Chondrocyte (in vitro differentiated cells): ENCODE data around the gene PRDX5. TPM values are rescaled to one million over a fixed set of nuclear protein-coding genes. Genes with fewer than 3 reads are reported as not detected.

Experiments
- DNase-seq: peaks from one replicate; pipeline ENCODE4 v3.0.0; 2021; ENCODE audit warnings: mixed read lengths, low spot score
- H3K27ac Mint-ChIP-seq: one replicate; pipeline ENCODE4 v1.8.0; 2021; ENCODE audit warnings: mild to moderate bottlenecking, moderate library complexity, mixed read lengths; ENCODE audit not compliant: unreplicated experiment
- H3K27me3 Mint-ChIP-seq: 2 replicates; pipeline ENCODE4 v1.8.0; 2021; ENCODE audit warnings: low read depth, mixed read lengths
- H3K36me3 Mint-ChIP-seq: 2 replicates; pipeline ENCODE4 v1.8.0; 2021; ENCODE audit warnings: low read depth, mixed read lengths
- H3K4me1 Mint-ChIP-seq: 2 replicates; pipeline ENCODE4 v1.8.0; 2021; ENCODE audit warnings: low read depth, mild to moderate bottlenecking, mixed read lengths
- H3K4me3 Mint-ChIP-seq: one replicate; pipeline ENCODE4 v1.8.0; 2021; ENCODE audit warnings: mild to moderate bottlenecking, moderate library complexity, mixed read lengths; ENCODE audit not compliant: unreplicated experiment
- H3K9me3 Mint-ChIP-seq: 2 replicates; pipeline ENCODE4 v1.8.0; 2021; ENCODE audit warnings: low read depth, mixed read lengths
- CTCF ChIP-seq: fragments of 200-600 bp; sonication (generic); IDR thresholded peaks from 2 replicates; pipeline ENCODE4 v1.5.0; 2021; ENCODE audit warnings: antibody characterized with exemption, mild to moderate bottlenecking, moderate library complexity
- total RNA-seq: library from RNA; stranded (reverse); gene quantifications from 3 replicates; pipeline ENCODE4 v1.2.1, GENCODE V29; 2021

Gene PRDX5
- total RNA-seq, 1 donor from 2014 or later: 232 TPM

- Mint-ChIP-seq H3K27ac (no peak overlapping the region), H3K36me3 (no peaks in the 10 kb centered on the region), H3K27me3 (no peaks in the 10 kb centered on the region), H3K4me3 (no peak overlapping the region), H3K4me1 (no peaks in the 10 kb centered on the region), H3K9me3 (no peaks in the 10 kb centered on the region)
- no peak for TF ChIP-seq CTCF
- DNase-seq: no peak
Measured at GRCh38 chr11:64349404-64349803, 31.5 kb downstream of the PRDX5 start.

- no peak overlapping the region for H3K27ac Mint-ChIP-seq
- peaks cover 9% of the 10 kb centered on the region for H3K4me1 Mint-ChIP-seq
- no peak overlapping the region for H3K4me3 Mint-ChIP-seq
- TF ChIP-seq CTCF: no peak
- DNase-seq: no peak
- H3K36me3 Mint-ChIP-seq: no peaks in the 10 kb centered on the region
- H3K9me3 Mint-ChIP-seq: no peaks in the 10 kb centered on the region
- no peaks in the 10 kb centered on the region for H3K27me3 Mint-ChIP-seq
Measured at GRCh38 chr11:64351136-64351631, 33.3 kb downstream of the PRDX5 start.

- H3K4me1 Mint-ChIP-seq: peaks cover 13% of the 10 kb centered on the region
- no peaks in the 10 kb centered on the region for H3K9me3 Mint-ChIP-seq
- H3K27me3 Mint-ChIP-seq: no peaks in the 10 kb centered on the region
Measured at GRCh38 chr11:64352099-64352994, 34.4 kb downstream of the PRDX5 start.

GRCh38 chr11:64352995-64353714 is 35.2 kb downstream of the PRDX5 start:
- Mint-ChIP-seq H3K36me3 (no peaks in the 10 kb centered on the region), H3K4me3 (no peak overlapping the region), H3K4me1 (peaks cover 20% of the 10 kb centered on the region), H3K9me3 (no peaks in the 10 kb centered on the region), H3K27me3 (no peaks in the 10 kb centered on the region), H3K27ac (no peak overlapping the region)
- TF ChIP-seq CTCF: no peak
- peak; percentile 91 for DNase-seq

More at GRCh38 chr11:64352099-64352994, 34.4 kb downstream of the PRDX5 start:
- DNase-seq: no peak
- TF ChIP-seq CTCF: no peak
- Mint-ChIP-seq H3K27ac (no peak overlapping the region), H3K4me3 (no peak overlapping the region), H3K36me3 (no peaks in the 10 kb centered on the region)
